Putamen (tissue), 1 donor: ENCODE results near the gene LZTS2.
"Not testable (repeated sequence)": the region's sequence is repeated elsewhere in the genome, so short reads cannot be mapped to it uniquely, and the experiment has no call there.

Experiments
- DNase-seq: peaks from one replicate; pipeline ENCODE4 v3.0.0-alpha.2; 2016; ENCODE audit warnings: low spot score

The LZTS2 gene

GRCh38 chr10:101033276-101033675 lies 33.7 kb downstream of the LZTS2 start:
- DNase-seq = no peak

- not testable (repeated sequence) for DNase-seq
Observed at GRCh38 chr10:101034404-101034803, 34.8 kb downstream of the LZTS2 start.

GRCh38 chr10:101035314-101035713 lies 35.7 kb downstream of the LZTS2 start:
- DNase-seq = no peak

GRCh38 chr10:101035916-101036702 lies 36.5 kb downstream of the LZTS2 start:
- no peak for DNase-seq

- DNase-seq = no peak
Observed at GRCh38 chr10:101036726-101037125, 37.1 kb downstream of the LZTS2 start.

GRCh38 chr10:101038484-101038883 lies 38.9 kb downstream of the LZTS2 start:
- DNase-seq = no peak

GRCh38 chr10:101040061-101040460 lies 40.5 kb downstream of the LZTS2 start:
- DNase-seq = no peak

GRCh38 chr10:101040851-101041250 lies 41.2 kb downstream of the LZTS2 start:
- no peak for DNase-seq

- DNase-seq = peak; percentile 87
Observed at GRCh38 chr10:101041252-101041761, 41.7 kb downstream of the LZTS2 start.

GRCh38 chr10:101042118-101042517 lies 42.5 kb downstream of the LZTS2 start:
- DNase-seq = no peak

GRCh38 chr10:101042667-101043362 lies 43.2 kb downstream of the LZTS2 start:
- DNase-seq = peak; percentile 84

- no peak for DNase-seq
Observed at GRCh38 chr10:101043363-101043707, 43.7 kb downstream of the LZTS2 start.

GRCh38 chr10:101044117-101044516 lies 44.5 kb downstream of the LZTS2 start:
- DNase-seq = no peak

GRCh38 chr10:101046332-101047238 lies 47.0 kb downstream of the LZTS2 start:
- DNase-seq = no peak

- DNase-seq = no peak
Observed at GRCh38 chr10:101047268-101047667, 47.7 kb downstream of the LZTS2 start.

- no peak for DNase-seq
Observed at GRCh38 chr10:101047961-101048892, 48.6 kb downstream of the LZTS2 start.

- DNase-seq = no peak
Observed at GRCh38 chr10:101050208-101051069, 50.8 kb downstream of the LZTS2 start.

GRCh38 chr10:101052285-101052684 lies 52.7 kb downstream of the LZTS2 start:
- DNase-seq = no peak

- DNase-seq = no peak
Observed at GRCh38 chr10:101053516-101053915, 53.9 kb downstream of the LZTS2 start.

GRCh38 chr10:101054351-101054750 lies 54.7 kb downstream of the LZTS2 start:
- no peak for DNase-seq
